ENCODE measurements around the gene LMO3. TPM values are rescaled to one million over a fixed set of nuclear protein-coding genes. Genes with fewer than 3 reads are reported as not detected.

Gene LMO3
- total and polyA plus RNA-seq, 2 of the 4 experiments (the other 2 are of a cell fraction): 0.54 to 0.84 TPM

- H3K14ac ChIP-seq (replicated peaks; ENCODE audit: low read depth, low read length): no peak overlapping the region
- DNase-seq (no peak), ATAC-seq (ENCODE audit: low read depth) (no peak)
- no peak overlapping the region for H3K56ac ChIP-seq (ENCODE audit: extremely low read depth, insufficient read depth, low read length)
- H3K79me1 ChIP-seq (ENCODE audit: low read depth in 1 of 2, low read length in 2 of 2): no peaks in the 10 kb centered on the region
- H2AK9ac ChIP-seq (replicated peaks; ENCODE audit: low read depth, low read length, poor library complexity): no peak overlapping the region
- no peaks in the 10 kb centered on the region for H4K20me1 ChIP-seq (ENCODE audit: insufficient read depth, low read length)
- no peak overlapping the region for H2BK20ac ChIP-seq (ENCODE audit: low read depth, low read length)
- 100% methylated on average over 1 of the region's 6 CpGs; no CpG with 5 or more reads in 1 of the 2 experiments for WGBS, 2 experiments (ENCODE audit: extremely low coverage in 2 of 2, insufficient read length in 1 of 2)
- dilution Hi-C loops (cut with HindIII; ENCODE audit: low sequenced_read_pairs, unreplicated experiment): no loop called here
- H2BK5ac ChIP-seq (ENCODE audit: low read depth, low read length, poor library complexity, severe bottlenecking): no peak overlapping the region
- TF ChIP-seq MXI1 (IDR thresholded peaks at IDR 0.05; ENCODE audit: borderline replicate concordance, low read depth, low read length) (no peak), RFX5 (IDR thresholded peaks at IDR 0.05; ENCODE audit: low read depth, low read length) (no peak), RAD21 (IDR thresholded peaks at IDR 0.05; ENCODE audit: low read length) (no peak)
- ChIA-PET POLR2A (ENCODE audit: unreplicated experiment) (no interaction called here), CTCF (no interaction called here)
- H3K9me1 ChIP-seq (ENCODE audit: insufficient read depth, low read length): no peaks in the 10 kb centered on the region
- H2BK15ac ChIP-seq (ENCODE audit: low read depth, low read length): no peak overlapping the region
- no peak overlapping the region for H4K5ac ChIP-seq (ENCODE audit: low read depth, low read length)
- no peak overlapping the region for H4K8ac ChIP-seq (ENCODE audit: low read depth in 2 of 2, low read length in 2 of 2)
- H3K27ac ChIP-seq (ENCODE audit: insufficient read depth, low read length): no peak overlapping the region
- no peak overlapping the region for H2BK120ac ChIP-seq (ENCODE audit: low read depth, low read length)
- no peak overlapping the region for H3K18ac ChIP-seq (ENCODE audit: low read depth, low read length)
- H3K4ac ChIP-seq (ENCODE audit: low read depth, low read length): no peak overlapping the region
- no peak overlapping the region for H3K4me2 ChIP-seq (ENCODE audit: low read depth, low read length)
- H3K9ac ChIP-seq (ENCODE audit: low read depth, low read length): no peak overlapping the region
- no peak overlapping the region for H2AK5ac ChIP-seq (ENCODE audit: low read depth, low read length)
- H4K91ac ChIP-seq (ENCODE audit: insufficient read depth, low read depth, low read length): no peak overlapping the region
- H3K9me3 ChIP-seq (ENCODE audit: control insufficient read depth, insufficient read depth, low read length): no peaks in the 10 kb centered on the region
- no peak overlapping the region for H3K23ac ChIP-seq (ENCODE audit: low read depth, low read length)
- H3K4me3 ChIP-seq (ENCODE audit: insufficient read depth, low read depth, low read length): no peak overlapping the region
- no peaks in the 10 kb centered on the region for H3K36me3 ChIP-seq (ENCODE audit: control insufficient read depth, insufficient read depth, low read length)
- H3K4me1 ChIP-seq (ENCODE audit: control insufficient read depth, insufficient read depth, low read length): no peaks in the 10 kb centered on the region
- no TSS peak for BruUV-seq (replicated peaks)
- no peak overlapping the region for H2AFZ ChIP-seq (replicated peaks; ENCODE audit: low read length, poor library complexity)
- H3K27me3 ChIP-seq (ENCODE audit: control insufficient read depth, insufficient read depth, low read length): no peaks in the 10 kb centered on the region
- intact Hi-C loops (cut with micrococcal nuclease): no loop called here
- in situ Hi-C loops (cut with MboI; ENCODE audit: low sequenced_read_pairs): no loop called here
Measured at GRCh38 chr12:16562921-16563320, 43.0 kb downstream of the LMO3 start.
